IMR-90 (cell line): ENCODE results near the gene NELL2.

ENCODE experiments used
- BHLHE40 ChIP-seq: fragments of 150-350 bp; IDR thresholded peaks from 2 replicates; pipeline ENCODE4 v1.6.1; 2016; ENCODE audit warnings: mild to moderate bottlenecking, low read depth, low read length
- CEBPB ChIP-seq: IDR thresholded peaks from 2 replicates; pipeline ENCODE4 v1.6.1; 2012; ENCODE audit warnings: low read depth, low read length, improper control_type of control experiment
- CHD1 ChIP-seq: IDR thresholded peaks from 2 replicates; pipeline ENCODE4 v1.6.1; 2012; ENCODE audit warnings: low read depth, low read length, improper control_type of control experiment
- CTCF ChIP-seq: conservative IDR thresholded peaks from 2 replicates; pipeline ENCODE4 v1.5.1; 2012; ENCODE audit warnings: mild to moderate bottlenecking, low read depth, low read length, improper control_type of control experiment
- ELK1 ChIP-seq: fragments of 150-350 bp; IDR thresholded peaks from 2 replicates; pipeline ENCODE4 v1.6.1; 2016; ENCODE audit warnings: low read depth, mild to moderate bottlenecking, low read length, moderate library complexity, borderline replicate concordance
- MAFK ChIP-seq: IDR thresholded peaks from 2 replicates; pipeline ENCODE4 v1.6.1; 2012; ENCODE audit warnings: low read depth, low read length, improper control_type of control experiment
- MAZ ChIP-seq: IDR thresholded peaks from 2 replicates; pipeline ENCODE4 v1.6.1; 2012; ENCODE audit warnings: low read depth, mild to moderate bottlenecking, low read length, improper control_type of control experiment, moderate library complexity, borderline replicate concordance
- MXI1 ChIP-seq: IDR thresholded peaks from 2 replicates; pipeline ENCODE4 v1.6.1; 2012; ENCODE audit warnings: low read depth, mild to moderate bottlenecking, low read length, moderate library complexity, borderline replicate concordance
- POLR2A ChIP-seq: IDR thresholded peaks from 2 replicates; pipeline ENCODE4 v1.6.1; 2012; ENCODE audit warnings: mild to moderate bottlenecking, low read depth, low read length
- RAD21 ChIP-seq: IDR thresholded peaks from 2 replicates; pipeline ENCODE4 v1.6.1; 2012; ENCODE audit warnings: low read length, improper control_type of control experiment
- RCOR1 ChIP-seq: IDR thresholded peaks from 2 replicates; pipeline ENCODE4 v1.6.1; 2012; ENCODE audit warnings: mild to moderate bottlenecking, low read length, improper control_type of control experiment; ENCODE audit not compliant: insufficient replicate concordance
- RFX5 ChIP-seq: IDR thresholded peaks from 2 replicates; pipeline ENCODE4 v1.8.0; 2012; ENCODE audit warnings: low read depth, mild to moderate bottlenecking, low read length, moderate library complexity
- SMC3 ChIP-seq: fragments of 150-350 bp; IDR thresholded peaks from 2 replicates; pipeline ENCODE4 v1.6.1; 2016; ENCODE audit warnings: low read depth, mild to moderate bottlenecking, antibody characterized with exemption, low read length, moderate library complexity
- USF2 ChIP-seq: fragments of 150-350 bp; IDR thresholded peaks from 2 replicates; pipeline ENCODE4 v1.6.1; 2017; ENCODE audit warnings: mild to moderate bottlenecking, antibody characterized with exemption, low read length, low read depth

GRCh38 chr12:44921736-44922135, 45.6 kb upstream of the NELL2 start:
- no peak for TF ChIP-seq POLR2A
- no peak for TF ChIP-seq CEBPB
- TF ChIP-seq CTCF = no peak
- TF ChIP-seq RFX5 = no peak
- TF ChIP-seq MAFK = no peak
- no peak for TF ChIP-seq SMC3
- TF ChIP-seq CHD1 = no peak
- no peak for TF ChIP-seq BHLHE40
- TF ChIP-seq MXI1 = no peak
- no peak for TF ChIP-seq RCOR1
- TF ChIP-seq RAD21 = no peak
- no peak for TF ChIP-seq ELK1
- no peak for TF ChIP-seq MAZ
- no peak for TF ChIP-seq USF2
